ENCODE results near the gene FANCC.

Gene FANCC

GRCh38 chr9:95189251-95190098 lies 128.0 kb downstream of the FANCC start:
- DNase-seq (ENCODE audit: low spot score) = no peak

- DNase-seq (ENCODE audit: low spot score) = no peak
Observed at GRCh38 chr9:95188459-95188858, 129.1 kb downstream of the FANCC start.

- no peak for DNase-seq (ENCODE audit: low spot score)
Observed at GRCh38 chr9:95185956-95186355, 131.6 kb downstream of the FANCC start.

DNA sequence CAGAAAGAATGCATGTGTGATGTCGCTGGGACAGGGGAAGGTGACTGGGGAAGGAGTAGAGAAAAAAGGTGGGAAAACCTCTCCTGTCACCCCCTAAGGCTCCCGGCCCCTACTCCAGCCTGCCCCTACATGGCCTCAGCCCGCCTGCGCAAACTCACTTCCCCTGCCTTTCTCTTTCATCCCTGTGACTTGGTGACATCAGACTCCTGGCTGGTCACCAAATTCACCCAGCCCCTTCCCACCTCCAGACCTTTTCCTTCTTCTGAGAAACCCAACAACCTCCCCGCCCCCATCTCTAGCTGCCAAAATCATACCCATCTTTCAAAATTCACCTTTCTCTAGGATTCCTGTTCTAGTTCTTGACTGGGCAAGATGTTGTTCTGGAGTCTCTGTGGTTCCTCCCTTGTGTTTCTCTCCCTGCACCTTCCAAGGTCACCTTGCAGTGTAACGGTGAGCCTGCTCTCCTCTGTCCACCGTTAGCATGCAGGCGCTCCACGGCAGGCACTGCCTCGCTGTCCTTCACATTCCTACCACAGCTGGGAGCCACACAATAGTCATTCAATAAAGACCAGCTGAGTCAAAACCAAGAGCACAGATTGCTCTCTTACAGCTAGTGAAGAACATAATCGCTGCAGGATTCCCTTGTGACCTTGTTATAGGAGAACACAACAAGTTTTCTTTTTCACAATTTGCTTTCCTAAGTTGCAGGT lies 134.5 kb downstream of the FANCC start:
- no peak for DNase-seq (ENCODE audit: low spot score)

- no peak for DNase-seq (ENCODE audit: low spot score)
Observed at GRCh38 chr9:95181835-95182234, 135.7 kb downstream of the FANCC start.

- peak; percentile 20 for DNase-seq (ENCODE audit: low spot score)
Observed at GRCh38 chr9:95181226-95181818, 136.2 kb downstream of the FANCC start.

GRCh38 chr9:95177617-95178016 lies 139.9 kb downstream of the FANCC start:
- no peak for DNase-seq (ENCODE audit: low spot score)

GRCh38 chr9:95176755-95177319 lies 140.7 kb downstream of the FANCC start:
- no peak for DNase-seq (ENCODE audit: low spot score)

- DNase-seq (ENCODE audit: low spot score) = no peak
Observed at GRCh38 chr9:95175523-95175922, 142.0 kb downstream of the FANCC start.

- DNase-seq (ENCODE audit: low spot score) = no peak
Observed at GRCh38 chr9:95174038-95174437, 143.5 kb downstream of the FANCC start.

DNA sequence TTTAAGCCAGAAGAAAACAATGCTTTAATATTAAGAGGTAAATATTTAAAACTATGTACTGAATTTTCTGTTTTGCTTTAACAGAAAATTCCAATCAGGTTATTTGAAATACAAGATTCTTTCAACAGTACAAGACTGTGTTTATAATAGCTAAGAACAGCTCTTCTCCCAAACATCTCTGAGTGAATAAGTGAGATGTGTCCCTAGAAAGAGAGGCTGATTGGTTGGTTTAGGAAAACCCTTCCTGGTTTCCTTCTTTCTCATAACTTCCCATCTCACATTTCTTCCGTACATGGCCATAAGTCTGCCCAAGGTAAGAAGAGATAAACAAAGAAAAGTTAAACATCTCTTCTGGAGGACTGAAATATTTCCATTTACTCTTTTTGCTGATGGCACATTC lies 145.9 kb downstream of the FANCC start:
- no peak for DNase-seq (ENCODE audit: low spot score)

- DNase-seq (ENCODE audit: low spot score) = no peak
Observed at GRCh38 chr9:95171001-95171400, 146.5 kb downstream of the FANCC start.

DNA sequence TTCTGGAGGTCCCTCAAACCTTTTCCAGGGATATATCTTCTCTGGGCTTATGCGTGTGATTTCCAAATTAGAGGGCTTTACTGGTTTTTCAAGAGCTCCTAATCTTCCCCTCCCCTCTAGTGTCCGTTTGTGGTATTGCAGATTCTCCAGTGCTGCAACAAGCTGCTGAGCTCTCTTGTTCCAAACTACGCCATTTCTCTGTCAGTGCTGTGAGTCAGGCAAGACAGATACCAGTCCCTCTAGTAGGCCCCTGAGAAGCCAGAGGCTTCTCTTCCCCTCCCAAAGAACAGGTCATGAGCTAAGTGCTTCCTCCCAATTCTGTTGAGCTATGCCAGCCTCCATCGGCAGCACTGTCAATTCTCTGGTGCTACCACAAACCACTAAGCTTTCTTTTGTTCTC lies 149.5 kb downstream of the FANCC start:
- peak; percentile 38 for DNase-seq (ENCODE audit: low spot score)

GRCh38 chr9:95165004-95165403 lies 152.5 kb downstream of the FANCC start:
- no peak for DNase-seq (ENCODE audit: low spot score)

DNA sequence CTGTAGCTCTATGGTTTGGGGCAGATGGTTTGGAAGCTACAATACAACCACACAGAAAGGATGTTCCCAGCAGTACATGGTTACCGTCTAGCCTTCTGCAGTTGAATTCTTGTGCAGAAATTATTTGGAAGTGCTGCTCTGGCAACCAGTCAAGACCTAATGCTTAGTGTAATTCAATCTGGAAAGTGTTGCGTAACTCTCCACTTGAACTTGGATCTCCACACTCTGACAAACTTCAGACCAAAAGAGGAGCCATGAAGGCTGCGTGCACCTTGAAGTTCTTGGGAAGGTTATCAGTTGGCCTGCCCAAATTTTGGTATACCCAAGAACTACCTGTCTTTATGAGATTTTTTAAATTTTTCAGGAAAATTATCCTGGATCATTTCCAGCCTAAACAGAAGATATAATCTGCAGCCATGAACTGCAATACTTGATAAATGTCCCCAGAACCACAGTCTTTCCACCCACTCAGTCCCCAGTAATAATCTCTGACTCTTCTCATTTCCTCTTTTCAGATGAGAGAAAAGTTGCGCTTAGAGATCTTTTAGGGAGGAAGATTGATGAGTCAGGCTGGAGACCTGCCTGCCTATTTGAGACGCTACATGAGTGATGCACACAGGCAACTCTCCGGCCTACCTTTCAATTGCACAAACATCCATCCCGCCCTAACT lies 159.9 kb downstream of the FANCC start:
- no peak for DNase-seq (ENCODE audit: low spot score)

DNA sequence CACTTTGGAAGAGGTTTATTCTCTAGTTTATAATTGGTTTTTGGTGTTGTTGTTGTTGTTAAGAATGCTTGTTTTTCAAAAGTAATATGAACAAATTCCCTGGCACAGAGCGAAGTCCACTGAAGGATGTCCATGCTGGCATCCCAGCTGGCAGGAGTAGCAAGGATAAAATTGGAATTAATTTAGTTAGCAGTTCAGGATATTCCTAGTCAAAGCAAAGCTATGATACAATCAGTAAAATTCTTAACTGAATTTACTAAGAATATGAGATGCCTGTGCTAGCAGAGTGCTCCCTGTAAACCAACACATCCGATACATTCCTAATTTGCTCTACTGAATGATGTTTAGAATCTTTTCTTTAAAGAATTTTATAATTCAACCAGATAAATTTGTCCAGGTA lies 161.4 kb downstream of the FANCC start:
- DNase-seq (ENCODE audit: low spot score) = no peak

DNA sequence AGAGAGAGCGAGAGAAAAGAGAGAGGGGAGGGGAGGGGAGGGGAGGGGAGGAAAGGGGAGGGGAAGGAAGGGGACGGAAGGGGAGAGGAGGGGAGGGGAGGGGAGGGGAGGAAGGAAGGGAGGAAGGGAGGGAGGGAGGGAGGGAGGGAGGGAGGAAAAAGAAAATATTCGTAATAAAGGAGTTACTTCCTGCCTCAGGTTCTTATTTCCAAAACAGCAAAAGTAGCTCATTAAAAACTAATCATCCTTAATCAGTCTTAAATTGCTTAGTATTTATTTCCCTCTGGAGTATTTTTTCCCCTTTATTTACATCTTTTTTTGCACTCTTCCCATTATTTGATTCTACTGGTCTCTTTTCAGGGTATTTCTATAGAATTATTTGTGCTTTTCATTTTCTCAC lies 162.3 kb downstream of the FANCC start:
- DNase-seq (ENCODE audit: low spot score) = no peak

GRCh38 chr9:95150903-95151302 lies 166.6 kb downstream of the FANCC start:
- no peak for DNase-seq (ENCODE audit: low spot score)

- no peak for DNase-seq (ENCODE audit: low spot score)
Observed at GRCh38 chr9:95148208-95148520, 169.3 kb downstream of the FANCC start.

- no peak for DNase-seq (ENCODE audit: low spot score)
Observed at GRCh38 chr9:95147452-95148207, 169.9 kb downstream of the FANCC start.
